SK-N-SH treated with all-trans-retinoic acid at 6 μM for 48 hours (cell line): ENCODE results near the gene APEH.

Source experiments
- CSRNP3 ChIP-seq: fragments of 250-450 bp; sonication (Bioruptor Pico); IDR thresholded peaks from 2 replicates; pipeline ENCODE4 v1.5.1; 2021; ENCODE audit warnings: mild to moderate bottlenecking, moderate library complexity
- GLIS3 ChIP-seq: fragments of 250-450 bp; sonication (Bioruptor Pico); IDR thresholded peaks from 2 replicates; pipeline ENCODE4 v1.5.0; 2020; ENCODE audit warnings: mild to moderate bottlenecking, moderate library complexity
- PATZ1 ChIP-seq: fragments of 250-450 bp; sonication (Bioruptor Pico); IDR thresholded peaks from 2 replicates; pipeline ENCODE4 v1.8.0; 2020; ENCODE audit warnings: mild to moderate bottlenecking, moderate library complexity, borderline replicate concordance
- PPARA ChIP-seq: fragments of 250-450 bp; sonication (Bioruptor Pico); IDR thresholded peaks from 2 replicates; pipeline ENCODE4 v1.5.0; 2020; ENCODE audit warnings: mild to moderate bottlenecking, borderline replicate concordance
- RARB ChIP-seq: fragments of 250-450 bp; sonication (Bioruptor Pico); IDR thresholded peaks from 2 replicates; pipeline ENCODE4 v1.8.0; 2021; ENCODE audit warnings: mild to moderate bottlenecking, moderate library complexity
- TSHZ2 ChIP-seq: fragments of 250-450 bp; sonication (Bioruptor Pico); IDR thresholded peaks from 2 replicates; pipeline ENCODE4 v1.5.0; 2020; ENCODE audit warnings: mild to moderate bottlenecking, moderate library complexity
- ZFP3 ChIP-seq: fragments of 250-450 bp; sonication (Bioruptor Pico); IDR thresholded peaks from 2 replicates; pipeline ENCODE4 v1.5.0; 2020; ENCODE audit warnings: mild to moderate bottlenecking, moderate library complexity
- ZFP30 ChIP-seq: fragments of 450-650 bp; formaldehyde crosslinking; IDR thresholded peaks from 2 replicates; pipeline ENCODE4 v1.5.0; 2022; ENCODE audit warnings: mild to moderate bottlenecking, moderate library complexity
- ZNF8 ChIP-seq: fragments of 450-650 bp; formaldehyde crosslinking; IDR thresholded peaks from 2 replicates; pipeline ENCODE4 v1.5.0; 2020; ENCODE audit warnings: mild to moderate bottlenecking, moderate library complexity

DNA sequence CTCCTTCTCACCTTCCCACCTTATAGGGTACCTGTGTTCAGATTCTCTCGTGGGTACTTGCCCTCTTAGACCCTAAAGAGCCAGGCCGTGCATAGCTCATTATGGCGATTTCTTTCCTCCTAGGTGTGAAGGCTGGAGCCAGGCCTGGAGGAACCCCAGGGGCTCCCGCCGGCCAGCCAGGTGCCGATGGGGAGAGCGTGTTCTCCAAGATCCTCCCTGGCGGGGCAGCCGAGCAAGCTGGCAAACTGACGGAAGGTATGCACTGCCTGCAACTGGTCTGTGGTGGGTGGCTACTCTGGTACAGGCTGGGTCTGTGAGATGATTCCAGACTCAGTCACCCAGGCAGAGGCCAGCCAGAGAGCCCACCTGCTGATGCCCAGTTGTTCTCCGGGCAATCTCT lies 9.9 kb upstream of the APEH start:
- TF ChIP-seq ZFP30 (CRISPR knock-in tag) (no peak), TSHZ2 (no peak), ZFP3 (CRISPR knock-in tag) (no peak), RARB (CRISPR knock-in tag) (no peak), ZNF8 (CRISPR knock-in tag) (no peak), GLIS3 (CRISPR knock-in tag) (no peak), PPARA (CRISPR knock-in tag) (no peak), PATZ1 (no peak), CSRNP3 (no peak)
